Esophagus squamous epithelium (tissue), 5 donors: Measurements from ENCODE around the gene ANKRD34A. TPM values are rescaled to one million over a fixed set of nuclear protein-coding genes. Genes with fewer than 3 reads are reported as not detected.

Experiments used
- DNase-seq: peaks from one replicate; lab custom pipeline; 2025; lab: John Stamatoyannopoulos, UW
- H3K27ac ChIP-seq, 4 donors: fragments of 200-600 bp; sonication (generic); one replicate each; pipeline ENCODE4 v1.5.1; 2016 to 2019; ENCODE audit warnings: mild to moderate bottlenecking in 1 of 4
- H3K27me3 ChIP-seq, 4 donors: fragments of 200-600 bp; sonication (generic); 1 replicate in 3 of 4; 2 replicates in 1 of 4; pipeline versions ENCODE4 v1.5.1 to v1.6.0; 2017 to 2021; ENCODE audit warnings: antibody characterized with exemption in 1 of 4
- H3K36me3 ChIP-seq, 3 donors: fragments of 200-600 bp; sonication (generic); one replicate each; pipeline ENCODE4 v1.5.1; 2016 to 2019
- H3K4me1 ChIP-seq, 3 donors: fragments of 200-600 bp; sonication (generic); one replicate each; pipeline ENCODE4 v1.5.1; 2017 to 2019
- H3K4me3 ChIP-seq, 4 donors: fragments of 200-600 bp; sonication (generic); 1 replicate in 3 of 4; 2 replicates in 1 of 4; pipeline ENCODE4 v1.5.1; 2016 to 2019; ENCODE audit warnings: mild to moderate bottlenecking in 2 of 4, moderate library complexity in 1 of 4
- H3K9me3 ChIP-seq, 3 donors: fragments of 200-600 bp; sonication (generic); one replicate each; pipeline ENCODE4 v1.5.1; 2016 to 2019
- POLR2A ChIP-seq, 4 donors: fragments of 450-650 bp; IDR thresholded peaks; one replicate each; pipeline ENCODE4 v1.6.1; 2017; ENCODE audit warnings: antibody characterized with exemption in 4 of 4, mild to moderate bottlenecking in 4 of 4, moderate library complexity in 3 of 4
- WGBS, 2 donors: methylation state at CpG; one replicate each; pipeline ENCODE4 v1.1.5; 2018; 5-methylcytosine and 5-hydroxymethylcytosine counted together
- intact Hi-C: fragments of 100-400 bp; cut with DNase I; formaldehyde crosslinking; loops from one replicate; pipeline ENCODE4 v1.15.0; 2022
- total RNA-seq, 4 donors: library from RNA; depleted of rRNA; stranded (reverse); fragments of >200 nt; gene quantifications; one replicate each; pipeline ENCODE4 v1.1.0, GENCODE V29; 2016
- TF ChIP-seq, protein P1 (sequence below), 6 experiments: fragments of 450-650 bp in 4 of 6; fragments of 200-600 bp in 2 of 6; sonication (generic) in 2 of 6; IDR thresholded peaks; one replicate each; pipeline ENCODE4 v1.5.1; 2016 to 2019; ENCODE audit warnings: antibody characterized with exemption in 6 of 6, mild to moderate bottlenecking in 4 of 6, moderate library complexity in 4 of 6
- donor health status: DM: yes; HTN: yes; CAD: no.

Gene ANKRD34A
- total RNA-seq, 4 donors from 2014 or later, result 0.04 to 0.67 (median 0.30) TPM

DNA sequence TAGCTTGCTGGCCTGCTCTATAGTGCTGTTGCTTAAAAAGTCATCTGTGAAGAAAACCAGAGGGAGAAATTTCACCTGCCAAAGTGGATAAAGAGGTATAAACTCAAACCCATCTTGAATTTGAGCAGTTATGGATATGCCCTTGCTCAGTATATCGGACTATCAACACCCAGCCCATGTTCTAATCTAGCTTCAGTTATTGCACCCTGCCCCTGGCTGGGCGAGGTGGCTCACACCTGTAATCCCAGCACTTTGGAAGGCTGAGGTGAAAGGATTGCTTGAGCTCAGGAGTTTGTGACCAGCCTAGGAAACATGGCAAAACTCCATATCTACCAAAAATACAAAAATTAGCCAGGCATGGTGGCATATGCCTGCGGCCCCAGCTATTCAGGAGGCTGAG lies 19.8 kb downstream of the ANKRD34A start:
- intact Hi-C loops, result no loop called here
- Histone ChIP-seq H3K27me3 (no peaks in the 10 kb centered on the region), H3K4me1 (no peaks in the 10 kb centered on the region), H3K27ac (no peak overlapping the region), H3K4me3 (no peak overlapping the region), H3K9me3 (no peaks in the 10 kb centered on the region), H3K36me3 (peaks cover 0 to 51% (median 0%) of the 10 kb centered on the region in 3 donors)
- 85 to 96% methylated on average over 3 of the region's 3 CpGs for WGBS, 2 donors
- no peak for DNase-seq
- TF ChIP-seq, protein P1, sequence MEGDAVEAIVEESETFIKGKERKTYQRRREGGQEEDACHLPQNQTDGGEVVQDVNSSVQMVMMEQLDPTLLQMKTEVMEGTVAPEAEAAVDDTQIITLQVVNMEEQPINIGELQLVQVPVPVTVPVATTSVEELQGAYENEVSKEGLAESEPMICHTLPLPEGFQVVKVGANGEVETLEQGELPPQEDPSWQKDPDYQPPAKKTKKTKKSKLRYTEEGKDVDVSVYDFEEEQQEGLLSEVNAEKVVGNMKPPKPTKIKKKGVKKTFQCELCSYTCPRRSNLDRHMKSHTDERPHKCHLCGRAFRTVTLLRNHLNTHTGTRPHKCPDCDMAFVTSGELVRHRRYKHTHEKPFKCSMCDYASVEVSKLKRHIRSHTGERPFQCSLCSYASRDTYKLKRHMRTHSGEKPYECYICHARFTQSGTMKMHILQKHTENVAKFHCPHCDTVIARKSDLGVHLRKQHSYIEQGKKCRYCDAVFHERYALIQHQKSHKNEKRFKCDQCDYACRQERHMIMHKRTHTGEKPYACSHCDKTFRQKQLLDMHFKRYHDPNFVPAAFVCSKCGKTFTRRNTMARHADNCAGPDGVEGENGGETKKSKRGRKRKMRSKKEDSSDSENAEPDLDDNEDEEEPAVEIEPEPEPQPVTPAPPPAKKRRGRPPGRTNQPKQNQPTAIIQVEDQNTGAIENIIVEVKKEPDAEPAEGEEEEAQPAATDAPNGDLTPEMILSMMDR (IDR thresholded peaks at IDR 0.05), result no peak
- no peak for TF ChIP-seq POLR2A (IDR thresholded peaks at IDR 0.05)

DNA sequence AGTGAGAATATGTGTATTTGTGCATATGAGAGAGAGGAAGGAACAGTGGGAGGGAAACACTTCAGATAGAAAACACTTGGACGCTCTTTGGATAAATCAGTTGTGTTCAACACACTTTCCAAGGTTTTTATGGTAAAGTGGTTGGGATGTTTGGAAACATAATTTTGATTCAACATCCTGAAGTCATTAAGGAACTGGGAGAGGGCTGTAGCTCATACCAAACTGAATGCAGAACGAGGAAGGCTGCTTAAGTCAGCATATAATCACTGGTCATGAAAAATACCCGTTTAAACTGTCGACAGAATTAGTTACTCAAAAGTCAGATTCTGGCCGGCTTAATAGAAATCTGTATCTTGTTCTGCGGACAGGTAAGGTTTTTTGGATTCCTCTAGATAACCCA lies 21.5 kb downstream of the ANKRD34A start:
- peaks cover 0 to 52% (median 0%) of the 10 kb centered on the region in 3 donors for H3K36me3 ChIP-seq
- H3K4me1 ChIP-seq, result no peaks in the 10 kb centered on the region

DNA sequence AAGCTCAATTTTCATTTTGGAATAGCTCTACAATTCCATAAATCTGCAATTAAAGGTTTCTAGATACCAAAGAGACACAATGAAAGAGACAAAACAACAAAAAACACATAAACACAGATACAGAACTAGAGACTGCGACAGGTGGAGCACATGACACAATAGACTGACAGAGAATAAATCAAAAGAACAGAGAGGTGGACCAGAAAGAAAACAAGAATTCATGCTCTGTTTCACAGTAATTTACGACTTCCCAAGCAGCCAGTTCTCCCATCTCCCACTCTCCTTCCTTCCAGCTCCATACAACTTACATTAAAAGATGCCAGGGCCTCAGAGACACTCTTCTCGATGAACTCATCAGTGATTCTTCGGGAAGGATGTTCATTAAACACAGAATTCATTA lies 22.0 kb downstream of the ANKRD34A start:
- H3K4me3 ChIP-seq, result no peak overlapping the region
- WGBS, 2 donors, result 82 to 91% methylated on average over 4 of the region's 4 CpGs
- peaks cover 0 to under 1% (median 0%) of the 10 kb centered on the region in 3 donors for H3K4me1 ChIP-seq
- peaks cover 0 to 53% (median 0%) of the 10 kb centered on the region in 3 donors for H3K36me3 ChIP-seq
- H3K27ac ChIP-seq, result no peak overlapping the region
- TF ChIP-seq, protein P1 (IDR thresholded peaks at IDR 0.05), result no peak
- TF ChIP-seq POLR2A (IDR thresholded peaks at IDR 0.05), result no peak
- no peaks in the 10 kb centered on the region for H3K9me3 ChIP-seq
- no peak for DNase-seq
- intact Hi-C loops, result no loop called here
- no peaks in the 10 kb centered on the region for H3K27me3 ChIP-seq

More for the DNA sequence above, 21.5 kb downstream of the ANKRD34A start:
- Histone ChIP-seq H3K27me3 (no peaks in the 10 kb centered on the region), H3K4me3 (no peak overlapping the region), H3K9me3 (no peaks in the 10 kb centered on the region), H3K27ac (no peak overlapping the region)
- TF ChIP-seq POLR2A (IDR thresholded peaks at IDR 0.05), result no peak
- TF ChIP-seq, protein P1 (IDR thresholded peaks at IDR 0.05), result no peak
- intact Hi-C loops, result no loop called here
- WGBS, 2 donors, result 87 to 90% methylated on average over 6 of the region's 6 CpGs
- no peak for DNase-seq

DNA sequence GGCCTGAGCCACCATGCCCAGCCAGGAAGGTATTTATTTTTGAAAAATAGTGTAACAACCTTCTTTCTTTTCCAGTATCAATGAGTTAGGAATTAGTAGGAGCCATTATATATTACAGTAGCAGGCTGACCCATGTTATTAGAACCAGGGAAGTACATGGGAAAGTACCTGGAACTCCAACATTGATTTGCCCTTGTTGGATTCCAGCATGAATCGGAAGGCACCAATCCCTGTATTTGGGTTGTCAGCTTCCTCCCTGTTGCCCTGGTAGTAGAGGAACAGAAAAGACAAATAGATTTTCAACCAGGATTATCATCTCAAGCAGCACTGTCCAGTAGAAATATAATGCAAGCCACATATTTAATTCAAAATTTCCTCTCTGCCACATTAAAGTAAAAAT lies 26.9 kb downstream of the ANKRD34A start:
- Histone ChIP-seq H3K4me3 (no peak overlapping the region), H3K27ac (peak overlapping the region in 1 of 4 donors; percentile 72), H3K36me3 (peaks cover 0 to 67% (median 0%) of the 10 kb centered on the region in 3 donors), H3K9me3 (no peaks in the 10 kb centered on the region), H3K4me1 (peaks cover 0 to 38% (median 3%) of the 10 kb centered on the region in 3 donors), H3K27me3 (no peaks in the 10 kb centered on the region)
- intact Hi-C loops, result no loop called here
- 47 to 73% methylated on average over 1 of the region's 1 CpG for WGBS, 2 donors
- TF ChIP-seq POLR2A (IDR thresholded peaks at IDR 0.05), result no peak
- TF ChIP-seq, protein P1 (IDR thresholded peaks at IDR 0.05), result no peak
- DNase-seq, result no peak

DNA sequence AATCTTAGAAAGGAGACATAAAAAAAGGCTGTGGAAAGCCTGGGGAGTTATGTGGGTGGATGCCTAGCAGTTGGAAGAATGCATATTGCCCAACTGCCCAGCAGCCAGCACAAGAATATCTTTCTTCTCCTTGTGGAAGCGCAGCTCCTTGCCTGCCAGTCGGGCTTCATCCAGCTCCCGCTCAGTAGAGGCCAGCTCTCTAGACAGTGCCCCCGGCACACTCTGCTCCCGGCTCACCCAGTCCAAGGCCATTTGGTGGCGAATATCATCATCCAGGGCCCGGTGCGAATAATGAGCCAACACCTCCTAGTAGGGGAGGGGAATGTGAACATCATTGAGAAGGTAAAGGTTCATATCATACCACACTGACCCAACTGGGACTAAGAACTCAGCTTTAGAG lies 28.1 kb downstream of the ANKRD34A start:
- Histone ChIP-seq H3K4me3 (no peak overlapping the region), H3K27me3 (no peaks in the 10 kb centered on the region), H3K36me3 (peaks cover 0 to 56% (median 0%) of the 10 kb centered on the region in 3 donors), H3K27ac (peak overlapping the region in 3 of 4 donors; percentile 32 to 72 (median 65)), H3K9me3 (no peaks in the 10 kb centered on the region), H3K4me1 (peaks cover 0 to 49% (median 3%) of the 10 kb centered on the region in 3 donors)
- intact Hi-C loops, result no loop called here
- DNase-seq, result no peak
- TF ChIP-seq, protein P1 (IDR thresholded peaks at IDR 0.05), result no peak
- no peak for TF ChIP-seq POLR2A (IDR thresholded peaks at IDR 0.05)
- 87 to 91% methylated on average over 5 to 7 of the region's 8 CpGs for WGBS, 2 donors
